Panc1 (cell line): ENCODE results near the gene MRPS18A. TPM values are rescaled to one million over a fixed set of nuclear protein-coding genes. Genes with fewer than 3 reads are reported as not detected.

Experiments
- ATAC-seq: fragments of 200-7000 bp; cut with Tn5 transposase; 2 replicates; pipeline ENCODE4 v1.9.1; 2020; ENCODE audit warnings: mild to moderate bottlenecking, moderate library complexity
- BruUV-seq: library from RNA; stranded (reverse); fragments of 400-500 nt; replicated peaks from 2 replicates; lab custom pipeline; 2021; lab: Mats Ljungman, UMichigan
- CTCF ChIA-PET: fragments of 300-600 bp; sonication (Branson Sonifier 250); formaldehyde crosslinking; loops from one replicate; lab custom pipeline; 2022; ENCODE audit warnings: antibody characterized with exemption; lab: Charles Lee
- POLR2A ChIA-PET: fragments of 300-600 bp; sonication (Branson Sonifier 250); formaldehyde crosslinking; loops from one replicate; lab custom pipeline; 2022; ENCODE audit warnings: antibody characterized with exemption; lab: Charles Lee
- DNase-seq: peaks from one replicate; pipeline ENCODE4 v3.0.0-alpha.2; 2010; ENCODE audit warnings: low read depth, low spot score
- H3K27ac ChIP-seq: 2 replicates; pipeline ENCODE4 v1.5.1; 2011; ENCODE audit warnings: mild to moderate bottlenecking, low read length, inconsistent platforms
- H3K27me3 ChIP-seq: fragments of 200-500 bp; sonication (Bioruptor generic); 2 replicates; pipeline ENCODE4 v1.6.0; 2014; ENCODE audit warnings: low read length, inconsistent platforms; ENCODE audit not compliant: control insufficient read depth, insufficient read depth
- H3K36me3 ChIP-seq: fragments of 200-500 bp; sonication (Bioruptor generic); 2 replicates; pipeline ENCODE4 v1.5.1; 2014; ENCODE audit warnings: inconsistent platforms, mild to moderate bottlenecking, low read length, moderate library complexity; ENCODE audit not compliant: control insufficient read depth, insufficient read depth
- H3K4me1 ChIP-seq: 2 replicates; pipeline ENCODE4 v1.5.1; 2011; ENCODE audit warnings: inconsistent platforms, mild to moderate bottlenecking, low read length, moderate library complexity; ENCODE audit not compliant: control insufficient read depth, insufficient read depth
- H3K4me3 ChIP-seq, 2 experiments: 2 replicates each; pipeline ENCODE4 v1.5.1; 2011 to 2012; ENCODE audit warnings: low read depth in 2 of 2, low read length in 2 of 2, mild to moderate bottlenecking in 2 of 2, inconsistent platforms in 1 of 2, moderate library complexity in 1 of 2
- H3K9me3 ChIP-seq: fragments of 200-500 bp; sonication (Bioruptor generic); 2 replicates; pipeline ENCODE4 v1.5.1; 2014; ENCODE audit warnings: low read depth, mild to moderate bottlenecking, inconsistent platforms, low read length, moderate library complexity; ENCODE audit not compliant: control insufficient read depth, insufficient read depth
- POLR2AphosphoS5 ChIP-seq: IDR thresholded peaks from 2 replicates; pipeline ENCODE4 v1.6.1; 2012; ENCODE audit warnings: mild to moderate bottlenecking, low read depth, low read length, moderate library complexity
- SIN3A ChIP-seq: IDR thresholded peaks from 2 replicates; pipeline ENCODE4 v1.6.1; 2012; ENCODE audit warnings: low read depth, mild to moderate bottlenecking, low read length, moderate library complexity, borderline replicate concordance; ENCODE audit not compliant: insufficient read depth
- TCF7L2 ChIP-seq: IDR thresholded peaks from 2 replicates; pipeline ENCODE4 v1.6.1; 2011; ENCODE audit warnings: mild to moderate bottlenecking, low read depth, low read length, inconsistent platforms
- in situ Hi-C: cut with HindIII; loops from 2 replicates; pipeline ENCODE4 v1.10.0; 2016; ENCODE audit warnings: low sequenced_read_pairs, low pct_unique_long_range_greater_than_20kb
- intact Hi-C: fragments of 100-400 bp; cut with micrococcal nuclease; formaldehyde crosslinking; loops from one replicate; pipeline ENCODE4 v1.10.0; 2022; ENCODE audit not compliant: unreplicated experiment
- total RNA-seq: library from RNA; stranded (reverse); gene quantifications from one replicate; pipeline ENCODE4 v1.2.1, GENCODE V29; 2021; ENCODE audit not compliant: unreplicated experiment
- TF ChIP-seq, protein P1 (sequence below), 2 experiments: IDR thresholded peaks; 2 replicates each; pipeline ENCODE4 v1.6.1; 2011 to 2012; ENCODE audit warnings: low read depth in 2 of 2, control low read depth in 1 of 2, low read length in 1 of 2, mild to moderate bottlenecking in 1 of 2, moderate library complexity in 1 of 2; ENCODE audit not compliant: insufficient read depth in 1 of 2
- TF ChIP-seq, protein P2 (sequence below): fragments of 450-650 bp; IDR thresholded peaks from 2 replicates; pipeline ENCODE4 v1.5.1; 2017; ENCODE audit warnings: mild to moderate bottlenecking

Gene MRPS18A
- total RNA-seq, 1 experiment from 2014 or later, result 45.8 TPM

DNA sequence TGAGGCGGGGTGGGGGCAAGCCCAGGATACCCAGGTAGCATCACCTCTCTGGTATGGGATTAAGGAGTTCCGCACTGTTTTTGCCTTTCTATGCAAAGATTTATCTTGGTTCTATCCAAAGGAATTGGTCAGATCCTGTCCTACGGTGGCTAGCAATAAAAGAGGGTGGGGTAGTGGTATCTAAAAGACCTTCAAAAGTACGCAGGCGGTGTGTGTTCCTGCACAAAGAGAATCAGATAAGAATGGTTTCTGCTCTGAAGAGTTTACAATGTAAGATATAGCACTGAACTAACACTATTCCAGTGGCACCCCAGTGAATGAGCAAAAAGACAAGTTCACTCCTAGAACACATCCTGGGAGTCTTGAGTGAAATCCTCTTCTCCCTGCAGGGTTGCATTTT, 6.3 kb downstream of the MRPS18A start:
- H3K9me3 ChIP-seq, result no peaks in the 10 kb centered on the region
- peaks cover 6% of the 10 kb centered on the region for H3K36me3 ChIP-seq
- no peak overlapping the region for H3K27ac ChIP-seq
- ChIA-PET POLR2A (no interaction called here), CTCF (no interaction called here)
- H3K4me3 ChIP-seq, result no peak overlapping the region
- peaks cover 4% of the 10 kb centered on the region for H3K4me1 ChIP-seq
- TF ChIP-seq TCF7L2, result no peak
- TF ChIP-seq, protein P1, sequence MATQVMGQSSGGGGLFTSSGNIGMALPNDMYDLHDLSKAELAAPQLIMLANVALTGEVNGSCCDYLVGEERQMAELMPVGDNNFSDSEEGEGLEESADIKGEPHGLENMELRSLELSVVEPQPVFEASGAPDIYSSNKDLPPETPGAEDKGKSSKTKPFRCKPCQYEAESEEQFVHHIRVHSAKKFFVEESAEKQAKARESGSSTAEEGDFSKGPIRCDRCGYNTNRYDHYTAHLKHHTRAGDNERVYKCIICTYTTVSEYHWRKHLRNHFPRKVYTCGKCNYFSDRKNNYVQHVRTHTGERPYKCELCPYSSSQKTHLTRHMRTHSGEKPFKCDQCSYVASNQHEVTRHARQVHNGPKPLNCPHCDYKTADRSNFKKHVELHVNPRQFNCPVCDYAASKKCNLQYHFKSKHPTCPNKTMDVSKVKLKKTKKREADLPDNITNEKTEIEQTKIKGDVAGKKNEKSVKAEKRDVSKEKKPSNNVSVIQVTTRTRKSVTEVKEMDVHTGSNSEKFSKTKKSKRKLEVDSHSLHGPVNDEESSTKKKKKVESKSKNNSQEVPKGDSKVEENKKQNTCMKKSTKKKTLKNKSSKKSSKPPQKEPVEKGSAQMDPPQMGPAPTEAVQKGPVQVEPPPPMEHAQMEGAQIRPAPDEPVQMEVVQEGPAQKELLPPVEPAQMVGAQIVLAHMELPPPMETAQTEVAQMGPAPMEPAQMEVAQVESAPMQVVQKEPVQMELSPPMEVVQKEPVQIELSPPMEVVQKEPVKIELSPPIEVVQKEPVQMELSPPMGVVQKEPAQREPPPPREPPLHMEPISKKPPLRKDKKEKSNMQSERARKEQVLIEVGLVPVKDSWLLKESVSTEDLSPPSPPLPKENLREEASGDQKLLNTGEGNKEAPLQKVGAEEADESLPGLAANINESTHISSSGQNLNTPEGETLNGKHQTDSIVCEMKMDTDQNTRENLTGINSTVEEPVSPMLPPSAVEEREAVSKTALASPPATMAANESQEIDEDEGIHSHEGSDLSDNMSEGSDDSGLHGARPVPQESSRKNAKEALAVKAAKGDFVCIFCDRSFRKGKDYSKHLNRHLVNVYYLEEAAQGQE (IDR thresholded peaks at IDR 0.05; ENCODE audit: insufficient read depth in 1 of 2, low read depth in 2 of 2, low read length in 1 of 2), result no peak
- TF ChIP-seq, protein P2, sequence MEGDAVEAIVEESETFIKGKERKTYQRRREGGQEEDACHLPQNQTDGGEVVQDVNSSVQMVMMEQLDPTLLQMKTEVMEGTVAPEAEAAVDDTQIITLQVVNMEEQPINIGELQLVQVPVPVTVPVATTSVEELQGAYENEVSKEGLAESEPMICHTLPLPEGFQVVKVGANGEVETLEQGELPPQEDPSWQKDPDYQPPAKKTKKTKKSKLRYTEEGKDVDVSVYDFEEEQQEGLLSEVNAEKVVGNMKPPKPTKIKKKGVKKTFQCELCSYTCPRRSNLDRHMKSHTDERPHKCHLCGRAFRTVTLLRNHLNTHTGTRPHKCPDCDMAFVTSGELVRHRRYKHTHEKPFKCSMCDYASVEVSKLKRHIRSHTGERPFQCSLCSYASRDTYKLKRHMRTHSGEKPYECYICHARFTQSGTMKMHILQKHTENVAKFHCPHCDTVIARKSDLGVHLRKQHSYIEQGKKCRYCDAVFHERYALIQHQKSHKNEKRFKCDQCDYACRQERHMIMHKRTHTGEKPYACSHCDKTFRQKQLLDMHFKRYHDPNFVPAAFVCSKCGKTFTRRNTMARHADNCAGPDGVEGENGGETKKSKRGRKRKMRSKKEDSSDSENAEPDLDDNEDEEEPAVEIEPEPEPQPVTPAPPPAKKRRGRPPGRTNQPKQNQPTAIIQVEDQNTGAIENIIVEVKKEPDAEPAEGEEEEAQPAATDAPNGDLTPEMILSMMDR, result no peak
- TF ChIP-seq SIN3A, result no peak
- TF ChIP-seq POLR2AphosphoS5, result no peak
- in situ Hi-C loops (no loop called here), intact Hi-C loops (no loop called here)
- ATAC-seq (no peak), DNase-seq (no peak)
- no TSS peak for BruUV-seq
- no peaks in the 10 kb centered on the region for H3K27me3 ChIP-seq

- ChIA-PET POLR2A (no interaction called here), CTCF (interaction anchor here (0.6 kb wide), 1 partner anchor 13 kb away, joined by 4 read pairs; no protein-coding TSS in a partner anchor)
- no peak overlapping the region for H3K27ac ChIP-seq
- no peak for TF ChIP-seq SIN3A
- TF ChIP-seq TCF7L2, result no peak
- no peak for TF ChIP-seq POLR2AphosphoS5
- TF ChIP-seq, protein P1 (IDR thresholded peaks at IDR 0.05; ENCODE audit: insufficient read depth in 1 of 2, low read depth in 2 of 2, low read length in 1 of 2), result no peak
- TF ChIP-seq, protein P2, result no peak
- no peaks in the 10 kb centered on the region for H3K27me3 ChIP-seq
- intact Hi-C loops, result no loop called here
- H3K36me3 ChIP-seq, result peaks cover 6% of the 10 kb centered on the region
- ATAC-seq (no peak), DNase-seq (no peak)
- H3K4me1 ChIP-seq, result peaks cover 4% of the 10 kb centered on the region
- no TSS peak for BruUV-seq
- no peaks in the 10 kb centered on the region for H3K9me3 ChIP-seq
- in situ Hi-C loops, result no loop called here
- no peak overlapping the region for H3K4me3 ChIP-seq
These were observed 7.0 kb downstream of the MRPS18A start for GRCh38 chr6:43680308-43681200.
